Measurements from ENCODE around the gene AXDND1.
"Not testable (repeated sequence)": the region's sequence is repeated elsewhere in the genome, so short reads cannot be mapped to it uniquely, and the experiment has no call there.

The AXDND1 gene, protein sequence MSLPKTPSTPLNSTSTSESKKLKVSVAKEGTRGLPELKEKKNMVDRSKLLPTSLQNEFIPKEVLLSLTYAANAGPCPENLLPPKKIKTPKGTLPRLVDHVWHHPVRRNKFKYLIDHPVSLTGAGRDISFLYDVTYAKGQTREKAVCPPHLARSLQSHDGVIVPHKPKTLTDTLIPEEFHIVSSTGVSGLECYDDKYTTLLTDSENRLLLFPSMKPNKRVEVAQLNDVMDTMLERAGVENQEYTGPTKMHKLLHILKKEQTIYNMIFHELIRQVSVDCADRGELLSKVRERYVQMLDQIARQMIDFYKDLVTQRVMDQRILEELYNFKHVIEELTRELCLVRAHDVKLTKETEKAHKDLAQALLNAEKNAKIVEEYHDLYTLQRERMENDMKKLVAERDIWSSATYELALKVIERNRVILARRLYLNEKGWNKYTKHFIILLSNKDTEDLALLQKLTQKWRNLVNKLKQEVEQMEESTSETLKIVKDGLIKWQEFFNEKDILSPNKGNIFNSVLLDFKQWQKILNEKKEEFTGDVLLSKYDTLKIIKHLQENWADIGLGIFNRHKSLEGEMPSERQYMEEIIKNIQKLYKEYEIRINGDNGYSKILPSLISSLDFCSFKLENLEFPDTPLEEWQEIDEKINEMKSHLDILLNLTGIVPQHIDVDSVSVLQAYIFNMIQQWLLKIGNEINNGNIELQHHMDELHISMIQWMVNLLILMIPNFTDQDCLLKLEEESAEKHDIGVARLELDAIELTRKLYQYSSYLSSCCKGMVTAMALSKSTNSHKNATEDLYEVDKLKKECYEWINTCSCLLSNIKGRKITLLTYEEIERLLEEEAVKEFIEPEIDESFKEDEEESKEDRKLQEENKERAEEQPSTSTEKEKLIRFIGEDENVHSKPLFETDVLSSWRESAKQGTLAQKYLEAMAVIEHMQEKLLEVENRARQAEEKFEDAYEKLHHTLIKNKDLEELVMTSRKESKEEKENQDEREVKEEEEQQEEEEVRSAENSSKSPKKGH

GRCh38 chr1:179365342-179366092 is at the start of gene AXDND1:
Gene AXDND1 (plus strand): TSS chr1:179365971. CDS start chr1:179366510, 539 bp downstream.
- peak; percentile 79 for DNase-seq (ENCODE audit: low read depth)

DNA sequence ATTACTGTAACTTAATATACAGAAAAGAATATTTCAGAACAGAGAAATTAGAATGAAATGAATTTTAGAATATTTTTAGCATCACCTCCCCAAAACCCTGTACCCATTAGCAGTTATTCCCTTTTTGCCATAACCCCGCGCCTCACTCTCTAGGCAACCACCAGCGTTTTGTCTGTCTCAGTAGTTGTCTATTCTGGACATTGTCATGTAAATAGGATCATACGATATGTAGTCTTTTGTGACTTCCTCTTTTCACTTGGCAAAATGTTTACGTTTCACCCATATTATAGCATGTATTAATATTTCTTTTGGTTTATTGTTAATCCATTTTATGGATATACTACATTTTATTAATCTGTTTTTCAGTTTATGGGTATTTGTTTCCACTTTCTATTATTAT is 47.3 kb upstream of the AXDND1 start:
- DNase-seq (ENCODE audit: low read depth): no peak

DNA sequence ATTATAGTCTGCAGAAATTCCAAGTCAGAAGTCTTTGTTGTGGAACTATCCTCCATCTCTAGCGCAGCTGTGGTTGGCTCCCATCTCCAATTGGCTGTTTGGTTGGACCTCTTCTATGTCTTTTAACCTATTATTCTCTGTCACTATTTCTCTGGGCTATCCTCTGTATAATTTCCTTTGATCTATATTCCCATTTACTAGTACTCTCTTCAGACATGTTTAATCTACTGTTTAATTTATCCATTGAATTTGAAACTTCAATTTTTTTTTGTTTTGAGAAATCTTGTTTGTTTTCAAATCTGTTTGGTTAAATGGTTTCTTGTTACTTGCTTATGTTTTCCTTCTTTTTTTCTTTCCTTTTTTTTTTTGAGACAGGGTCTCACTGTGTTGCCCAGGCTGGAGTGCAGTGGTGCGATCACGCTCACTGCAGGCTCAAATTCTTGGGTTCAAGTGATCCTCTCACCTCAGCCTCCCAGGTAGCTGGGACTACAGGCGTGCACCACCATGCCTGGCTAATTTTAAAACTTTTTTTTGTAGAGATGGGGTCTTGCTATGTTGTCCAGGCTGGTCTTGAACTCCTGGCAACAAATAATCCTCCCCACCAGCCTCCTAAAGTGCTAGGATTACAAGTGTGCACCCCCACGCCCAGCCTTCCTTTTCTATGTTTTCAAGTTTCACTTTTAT is 44.1 kb upstream of the AXDND1 start:
- no peak for DNase-seq (ENCODE audit: low read depth)

DNA sequence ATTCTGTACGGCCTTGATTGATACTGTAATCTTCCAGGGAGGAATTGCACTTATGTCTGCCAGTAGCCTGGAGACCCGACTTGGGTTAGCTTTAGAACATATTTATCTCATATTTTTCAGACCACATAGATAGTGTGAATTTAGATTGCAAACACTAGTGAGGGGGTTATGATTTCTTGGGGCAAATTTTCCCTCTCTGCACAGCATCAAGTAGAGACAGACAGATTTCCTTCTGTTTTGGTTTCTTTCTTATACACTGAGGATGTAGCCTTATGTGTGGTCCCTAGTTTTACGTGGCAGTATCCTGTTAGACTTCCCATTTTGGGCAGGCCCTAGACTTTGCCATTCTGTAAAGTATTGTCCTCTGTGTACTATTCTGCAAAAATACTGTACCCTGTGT is 43.2 kb upstream of the AXDND1 start:
- no peak for DNase-seq (ENCODE audit: low read depth)

- DNase-seq (ENCODE audit: low read depth): no peak
These were observed 42.3 kb upstream of the AXDND1 start for GRCh38 chr1:179323436-179323835.

GRCh38 chr1:179325836-179326235 is 39.9 kb upstream of the AXDND1 start:
- no peak for DNase-seq (ENCODE audit: low read depth)

DNA sequence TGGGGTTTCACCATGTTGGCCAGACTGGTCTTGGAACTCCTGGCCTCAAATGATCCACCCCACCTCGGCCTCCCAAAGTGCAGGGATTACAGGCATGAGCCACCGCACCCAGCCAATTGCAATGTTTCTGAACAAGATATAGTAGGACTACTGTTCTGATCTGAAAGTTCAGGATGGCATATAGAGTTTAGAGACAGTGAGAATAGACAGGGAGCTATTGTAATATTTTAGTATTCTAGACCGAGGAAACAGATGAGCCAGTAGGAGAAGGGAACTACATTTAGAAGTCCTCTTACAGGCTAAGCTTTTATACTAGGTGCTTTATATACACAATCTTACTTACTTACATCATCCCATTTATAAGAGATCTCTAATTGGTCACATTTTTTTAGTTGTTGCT is 39.0 kb upstream of the AXDND1 start:
- DNase-seq (ENCODE audit: low read depth): no peak

DNA sequence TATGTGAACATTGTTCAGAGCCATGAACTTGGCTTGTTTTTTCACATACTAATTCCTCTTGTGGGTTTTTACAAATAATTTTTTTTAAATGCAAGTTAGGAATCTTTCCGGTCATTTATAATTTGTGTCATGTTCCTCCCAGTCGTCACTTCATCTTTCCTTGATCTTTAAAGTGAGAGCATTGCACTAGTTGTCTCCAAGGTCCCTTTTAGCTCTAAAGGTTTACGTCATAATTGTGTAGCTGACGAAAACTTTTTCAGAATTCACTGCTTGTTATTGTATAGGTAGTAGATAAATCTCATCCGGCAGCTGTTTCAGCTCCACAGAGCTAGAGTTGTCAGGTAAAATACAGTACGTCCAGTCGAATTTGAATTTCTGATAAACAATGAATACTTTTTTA is 38.6 kb upstream of the AXDND1 start:
- no peak for DNase-seq (ENCODE audit: low read depth)

- no peak for DNase-seq (ENCODE audit: low read depth)
These were observed 38.1 kb upstream of the AXDND1 start for GRCh38 chr1:179327679-179328078.

DNA sequence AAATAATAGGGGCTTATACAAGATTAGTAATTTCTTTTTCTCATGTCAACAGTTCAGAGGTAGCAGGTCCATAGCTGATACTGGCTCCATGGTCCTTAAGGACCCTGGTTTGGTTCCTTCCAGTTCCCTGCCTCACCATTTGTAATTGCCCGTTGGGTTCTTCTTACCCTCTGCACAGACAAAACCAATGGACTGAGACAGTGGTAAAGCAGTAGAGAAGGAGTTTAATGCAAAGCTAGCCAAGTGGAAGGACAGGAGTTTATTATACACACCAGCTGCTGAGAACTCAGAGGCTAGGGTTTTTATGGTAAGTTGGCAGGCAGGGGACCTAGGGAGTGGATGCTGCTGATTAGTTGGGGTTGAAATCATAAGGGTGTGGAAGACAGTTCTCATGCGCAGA is 35.9 kb upstream of the AXDND1 start:
- no peak for DNase-seq (ENCODE audit: low read depth)

DNA sequence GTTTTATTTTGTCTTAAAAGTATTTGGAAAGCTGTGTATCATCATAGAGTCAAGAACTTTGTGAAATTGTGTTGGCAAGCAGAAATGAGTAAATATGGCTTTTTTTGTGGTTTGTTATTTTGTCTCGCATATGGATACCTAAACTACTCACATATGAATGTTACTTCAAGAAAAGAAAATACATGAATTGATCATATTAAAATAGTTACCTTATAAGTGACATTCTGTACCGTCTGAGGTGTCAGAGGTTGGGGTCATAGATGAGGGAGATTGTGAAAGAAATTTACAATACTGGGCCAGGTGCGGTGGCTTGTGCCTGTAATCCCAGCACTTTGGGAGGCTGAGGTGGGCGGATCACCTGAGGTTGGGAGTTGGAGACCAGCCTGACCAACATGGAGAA is 31.3 kb upstream of the AXDND1 start:
- no peak for DNase-seq (ENCODE audit: low read depth)

DNA sequence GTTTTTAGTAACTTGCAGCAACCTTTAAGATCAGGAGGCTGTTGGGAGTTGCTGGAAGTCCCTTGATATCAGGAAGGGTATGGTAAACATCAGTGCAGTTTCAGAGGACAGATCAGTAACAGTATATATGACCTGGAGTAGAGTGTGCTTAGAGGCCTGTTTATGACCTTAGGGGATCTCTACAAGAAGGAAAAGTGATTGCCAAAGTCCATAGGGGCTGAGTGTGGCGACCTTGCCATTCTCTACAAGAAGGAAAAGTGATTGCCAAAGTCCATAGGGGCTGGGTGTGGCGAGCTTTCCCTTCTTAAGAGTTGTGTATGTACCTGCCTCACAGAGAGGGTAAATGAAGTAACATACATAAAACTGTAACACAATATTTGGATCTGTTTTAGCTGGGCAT is 28.5 kb upstream of the AXDND1 start:
- no peak for DNase-seq (ENCODE audit: low read depth)

DNA sequence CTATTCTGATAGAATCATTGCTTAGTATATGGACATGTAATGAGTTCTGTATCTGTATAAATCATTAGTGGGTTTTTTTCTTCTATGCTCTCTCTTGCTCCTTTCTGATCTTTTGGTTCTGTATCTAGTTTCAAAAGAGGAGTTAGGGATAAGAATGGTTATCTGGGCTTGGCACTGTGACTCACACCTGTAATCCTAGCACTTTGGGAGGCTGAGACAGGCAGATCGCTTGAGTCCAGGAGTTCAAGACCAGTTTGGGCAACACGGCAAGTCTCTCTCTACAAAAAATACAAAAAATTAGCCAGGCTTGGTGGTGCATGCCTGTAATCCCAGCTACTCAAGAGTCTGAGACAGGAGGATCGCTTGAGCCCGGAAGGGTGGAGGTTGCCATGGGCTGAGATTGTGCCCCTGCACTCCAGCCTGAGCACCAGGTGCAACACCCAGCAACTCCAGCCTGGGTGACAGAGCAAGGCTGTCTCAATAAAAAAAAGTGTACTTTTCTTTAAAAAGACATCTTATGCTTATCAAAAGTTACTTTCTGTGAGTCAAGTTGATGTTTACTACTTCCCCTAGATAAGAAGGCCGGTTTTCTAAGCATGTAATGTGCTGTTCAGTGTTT is 27.7 kb upstream of the AXDND1 start:
- no peak for DNase-seq (ENCODE audit: low read depth)

GRCh38 chr1:179340918-179341317 is 24.9 kb upstream of the AXDND1 start:
- no peak for DNase-seq (ENCODE audit: low read depth)

- no peak for DNase-seq (ENCODE audit: low read depth)
These were observed 23.7 kb upstream of the AXDND1 start for GRCh38 chr1:179341943-179342547.

- DNase-seq (ENCODE audit: low read depth): no peak
These were observed 22.9 kb upstream of the AXDND1 start for GRCh38 chr1:179342740-179343404.

- no peak for DNase-seq (ENCODE audit: low read depth)
These were observed 14.5 kb upstream of the AXDND1 start for GRCh38 chr1:179351281-179351680.

- DNase-seq (ENCODE audit: low read depth): no peak
These were observed 13.5 kb upstream of the AXDND1 start for GRCh38 chr1:179352236-179352635.

- no peak for DNase-seq (ENCODE audit: low read depth)
These were observed 12.2 kb upstream of the AXDND1 start for GRCh38 chr1:179353546-179353945.

DNA sequence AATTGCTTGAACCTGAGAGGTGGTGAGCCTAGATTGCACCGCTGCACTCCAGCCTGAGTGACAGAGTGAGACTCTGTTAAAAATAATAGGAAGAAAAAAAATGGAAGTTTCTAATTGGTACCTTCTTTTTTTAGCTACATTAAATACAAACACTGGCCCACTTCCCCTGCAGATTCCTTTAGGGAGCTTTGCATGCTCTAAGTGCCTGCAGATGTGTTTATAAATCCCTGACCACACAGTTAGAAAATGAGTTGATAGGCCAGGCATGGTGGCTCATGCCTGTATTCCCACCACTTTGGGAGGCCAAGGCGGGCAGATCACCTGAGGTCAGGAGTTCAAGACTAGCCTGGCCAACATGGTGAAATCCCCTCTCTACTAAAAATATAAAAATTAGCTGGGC is 4.1 kb upstream of the AXDND1 start:
- DNase-seq (ENCODE audit: low read depth): not testable (repeated sequence)
